ENCODE results near the gene VTI1A. TPM values are rescaled to one million over a fixed set of nuclear protein-coding genes. Genes with fewer than 3 reads are reported as not detected.

VTI1A gene
- total and polyA plus RNA-seq, 2 of the 13 experiments (the other 11 are each of a cell fraction or from before 2014, with no cell fraction given) = 11.7 to 32.7 TPM

GRCh38 chr10:112739592-112740353 is 292.8 kb downstream of the VTI1A start (continued):
- TF ChIP-seq, protein P1, sequence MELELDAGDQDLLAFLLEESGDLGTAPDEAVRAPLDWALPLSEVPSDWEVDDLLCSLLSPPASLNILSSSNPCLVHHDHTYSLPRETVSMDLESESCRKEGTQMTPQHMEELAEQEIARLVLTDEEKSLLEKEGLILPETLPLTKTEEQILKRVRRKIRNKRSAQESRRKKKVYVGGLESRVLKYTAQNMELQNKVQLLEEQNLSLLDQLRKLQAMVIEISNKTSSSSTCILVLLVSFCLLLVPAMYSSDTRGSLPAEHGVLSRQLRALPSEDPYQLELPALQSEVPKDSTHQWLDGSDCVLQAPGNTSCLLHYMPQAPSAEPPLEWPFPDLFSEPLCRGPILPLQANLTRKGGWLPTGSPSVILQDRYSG (CRISPR knock-in tag; IDR thresholded peaks at IDR 0.05) = no peak
- TF ChIP-seq PAWR (CRISPR knock-in tag; IDR thresholded peaks at IDR 0.05; ENCODE audit: borderline replicate concordance) = no peak
- no peak for TF ChIP-seq ZNF30 (CRISPR knock-in tag; IDR thresholded peaks at IDR 0.05)
- TF ChIP-seq, protein P2, sequence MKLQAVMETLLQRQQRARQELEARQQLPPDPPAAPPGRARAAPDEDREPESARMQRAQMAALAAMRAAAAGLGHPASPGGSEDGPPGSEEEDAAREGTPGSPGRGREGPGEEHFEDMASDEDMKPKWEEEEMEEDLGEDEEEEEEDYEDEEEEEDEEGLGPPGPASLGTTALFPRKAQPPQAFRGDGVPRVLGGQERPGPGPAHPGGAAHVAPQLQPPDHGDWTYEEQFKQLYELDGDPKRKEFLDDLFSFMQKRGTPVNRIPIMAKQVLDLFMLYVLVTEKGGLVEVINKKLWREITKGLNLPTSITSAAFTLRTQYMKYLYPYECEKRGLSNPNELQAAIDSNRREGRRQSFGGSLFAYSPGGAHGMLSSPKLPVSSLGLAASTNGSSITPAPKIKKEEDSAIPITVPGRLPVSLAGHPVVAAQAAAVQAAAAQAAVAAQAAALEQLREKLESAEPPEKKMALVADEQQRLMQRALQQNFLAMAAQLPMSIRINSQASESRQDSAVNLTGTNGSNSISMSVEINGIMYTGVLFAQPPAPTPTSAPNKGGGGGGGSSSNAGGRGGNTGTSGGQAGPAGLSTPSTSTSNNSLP (IDR thresholded peaks at IDR 0.05; ENCODE audit: low read depth, low read length) = peak; percentile 98
- 0 out of 2 replicates have a peak, but pooled peaks have one; percentile 24 for TF ChIP-seq POLR2G (IDR thresholded peaks at IDR 0.05; ENCODE audit: low read depth, low read length)
- TF ChIP-seq ZNF614 (CRISPR knock-in tag; IDR thresholded peaks at IDR 0.05; ENCODE audit: borderline replicate concordance) = peak; percentile 67; the same call in 1 of the 2 replicates
- 0 out of 2 replicates have a peak, but pooled peaks have one; percentile 84 for TF ChIP-seq MBD4 (IDR thresholded peaks at IDR 0.05; ENCODE audit: borderline replicate concordance, low read length)
- no peak for TF ChIP-seq ZNF558 (CRISPR knock-in tag; IDR thresholded peaks at IDR 0.05; ENCODE audit: borderline replicate concordance)
- TF ChIP-seq FOXK2 (IDR thresholded peaks at IDR 0.05) = peak; percentile 83
- no peak for TF ChIP-seq ZNF782 (CRISPR knock-in tag; IDR thresholded peaks at IDR 0.05; ENCODE audit: borderline replicate concordance)
- TF ChIP-seq E2F1 (CRISPR knock-in tag; IDR thresholded peaks at IDR 0.05) = no peak
- TF ChIP-seq ZNF337 (CRISPR knock-in tag; IDR thresholded peaks at IDR 0.05; ENCODE audit: borderline replicate concordance, low read depth) = no peak
- TF ChIP-seq, protein P3, sequence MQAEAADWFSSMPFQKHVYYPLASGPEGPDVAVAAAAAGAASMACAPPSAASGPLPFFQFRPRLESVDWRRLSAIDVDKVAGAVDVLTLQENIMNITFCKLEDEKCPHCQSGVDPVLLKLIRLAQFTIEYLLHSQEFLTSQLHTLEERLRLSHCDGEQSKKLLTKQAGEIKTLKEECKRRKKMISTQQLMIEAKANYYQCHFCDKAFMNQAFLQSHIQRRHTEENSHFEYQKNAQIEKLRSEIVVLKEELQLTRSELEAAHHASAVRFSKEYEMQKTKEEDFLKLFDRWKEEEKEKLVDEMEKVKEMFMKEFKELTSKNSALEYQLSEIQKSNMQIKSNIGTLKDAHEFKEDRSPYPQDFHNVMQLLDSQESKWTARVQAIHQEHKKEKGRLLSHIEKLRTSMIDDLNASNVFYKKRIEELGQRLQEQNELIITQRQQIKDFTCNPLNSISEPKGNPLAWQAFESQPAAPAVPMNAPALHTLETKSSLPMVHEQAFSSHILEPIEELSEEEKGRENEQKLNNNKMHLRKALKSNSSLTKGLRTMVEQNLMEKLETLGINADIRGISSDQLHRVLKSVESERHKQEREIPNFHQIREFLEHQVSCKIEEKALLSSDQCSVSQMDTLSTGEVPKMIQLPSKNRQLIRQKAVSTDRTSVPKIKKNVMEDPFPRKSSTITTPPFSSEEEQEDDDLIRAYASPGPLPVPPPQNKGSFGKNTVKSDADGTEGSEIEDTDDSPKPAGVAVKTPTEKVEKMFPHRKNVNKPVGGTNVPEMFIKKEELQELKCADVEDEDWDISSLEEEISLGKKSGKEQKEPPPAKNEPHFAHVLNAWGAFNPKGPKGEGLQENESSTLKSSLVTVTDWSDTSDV (CRISPR knock-in tag; IDR thresholded peaks at IDR 0.05) = no peak
- no peak for TF ChIP-seq KDM2A (CRISPR knock-in tag; IDR thresholded peaks at IDR 0.05; ENCODE audit: borderline replicate concordance, low read depth)
- TF ChIP-seq LBX2 (CRISPR knock-in tag; IDR thresholded peaks at IDR 0.05; ENCODE audit: borderline replicate concordance) = no peak
- TF ChIP-seq PHF20 (CRISPR knock-in tag; IDR thresholded peaks at IDR 0.05) = no peak
- TF ChIP-seq TFDP2 (CRISPR knock-in tag; IDR thresholded peaks at IDR 0.05) = no peak
- TF ChIP-seq, protein P4, sequence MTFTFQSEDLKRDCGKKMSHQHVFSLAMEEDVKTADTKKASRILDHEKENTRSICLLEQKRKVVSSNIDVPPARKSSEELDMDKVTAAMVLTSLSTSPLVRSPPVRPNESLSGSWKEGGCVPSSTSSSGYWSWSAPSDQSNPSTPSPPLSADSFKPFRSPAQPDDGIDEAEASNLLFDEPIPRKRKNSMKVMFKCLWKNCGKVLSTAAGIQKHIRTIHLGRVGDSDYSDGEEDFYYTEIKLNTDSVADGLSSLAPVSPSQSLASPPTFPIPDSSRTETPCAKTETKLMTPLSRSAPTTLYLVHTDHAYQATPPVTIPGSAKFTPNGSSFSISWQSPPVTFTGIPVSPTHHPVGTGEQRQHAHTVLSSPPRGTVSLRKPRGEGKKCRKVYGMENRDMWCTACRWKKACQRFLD (CRISPR knock-in tag; IDR thresholded peaks at IDR 0.05; ENCODE audit: borderline replicate concordance) = no peak
- no peak; the same call in 1 of the 2 replicates for TF ChIP-seq ZNF713 (CRISPR knock-in tag; IDR thresholded peaks at IDR 0.05)

All from HepG2 (cell line).